Activated naive CD8-positive, alpha-beta T cell treated with anti-CD3 and anti-CD28 coated beads, Interleukin-2, amount 10 ng/mL, durations not matched to agents 7 days and 5 days (primary cell): ENCODE data around the gene RAD23A. TPM values are rescaled to one million over a fixed set of nuclear protein-coding genes. Genes with fewer than 3 reads are reported as not detected.

Experiments used
- ATAC-seq: fragments of 150-1000 bp; cut with Tn5 transposase; one replicate; pipeline ENCODE4 v1.10.0; 2021; ENCODE audit warnings: low read depth, moderate library complexity
- POLR2A ChIA-PET: fragments of 350-600 bp; sonication (Branson Sonifier 250); formaldehyde crosslinking; loops from one replicate; lab custom pipeline; 2021; ENCODE audit warnings: antibody characterized with exemption; lab: Charles Lee
- DNase-seq: peaks from one replicate; pipeline ENCODE4 v3.0.0; 2021
- H3K27ac Mint-ChIP-seq: one replicate; pipeline ENCODE4 v1.8.0; 2022; ENCODE audit warnings: mild to moderate bottlenecking, mixed read lengths
- H3K27me3 Mint-ChIP-seq: one replicate; pipeline ENCODE4 v1.8.0; 2022; ENCODE audit warnings: mild to moderate bottlenecking, moderate library complexity, mixed read lengths
- H3K36me3 Mint-ChIP-seq: one replicate; pipeline ENCODE4 v1.8.0; 2021; ENCODE audit warnings: mild to moderate bottlenecking, mixed read lengths
- H3K4me1 Mint-ChIP-seq: one replicate; pipeline ENCODE4 v1.8.0; 2021; ENCODE audit warnings: mixed read lengths
- H3K4me3 Mint-ChIP-seq: one replicate; pipeline ENCODE4 v1.8.0; 2022; ENCODE audit warnings: mild to moderate bottlenecking, moderate library complexity, mixed read lengths
- H3K9me3 Mint-ChIP-seq: one replicate; pipeline ENCODE4 v1.8.0; 2021; ENCODE audit warnings: mixed read lengths
- microRNA-seq: library from miRNA; unstranded; fragments of <30 nt; microRNA quantifications from one replicate; pipeline ENCODE4 v1.2.0, GENCODE V29; 2022
- total RNA-seq, 2 experiments: library from RNA; stranded (reverse); gene quantifications; one replicate each; pipeline ENCODE4 v1.2.3, GENCODE V29; 2021

The RAD23A gene
- total RNA-seq, 2 experiments from 2014 or later = 128 to 141 TPM

DNA sequence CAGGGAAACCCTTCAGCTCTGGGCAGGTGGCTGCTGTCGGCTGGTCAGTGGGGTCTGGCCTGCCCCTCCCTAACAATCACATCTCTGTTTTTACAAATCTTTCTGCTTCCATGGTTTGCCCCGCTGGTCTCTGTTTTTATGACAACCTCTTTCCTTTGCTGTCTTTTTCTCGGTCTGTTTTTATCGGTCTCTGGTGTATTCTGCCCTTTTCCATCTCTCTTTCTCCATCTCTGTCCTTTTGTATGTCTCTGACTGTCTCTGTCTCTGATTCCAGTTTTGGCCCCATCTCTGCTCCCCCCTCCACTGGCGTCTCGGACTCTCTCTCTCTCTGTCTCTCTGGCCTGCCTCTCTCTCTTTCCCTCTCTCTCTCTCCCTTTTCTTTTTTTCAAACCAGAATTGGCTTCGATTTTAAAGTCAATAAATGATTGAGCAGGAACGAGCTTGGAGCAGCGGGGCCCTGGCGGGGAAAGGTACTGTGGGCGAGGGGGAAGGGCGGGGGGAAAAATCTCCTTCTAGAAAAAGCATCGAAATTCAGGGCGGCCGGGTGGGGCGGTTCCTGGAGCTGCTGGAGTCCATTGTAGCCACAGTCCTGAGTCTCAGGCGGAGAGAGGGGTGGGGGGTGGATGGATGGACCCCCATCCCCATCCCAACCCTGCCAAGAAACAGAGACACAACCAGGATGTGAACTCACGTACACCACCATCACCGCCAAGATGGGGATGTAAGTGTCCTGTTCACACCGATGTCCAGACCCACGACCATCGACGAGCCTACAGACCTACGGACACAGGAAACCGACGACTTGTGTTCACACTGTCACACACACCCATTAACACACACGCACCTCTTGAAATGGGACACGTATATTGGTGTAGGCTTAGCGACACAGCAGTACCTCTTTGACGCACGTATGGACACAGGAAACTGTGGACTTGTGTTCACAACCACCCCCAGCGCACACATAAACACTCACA lies 52.6 kb downstream of the RAD23A start:
- Mint-ChIP-seq H3K27me3 (peaks cover 29% of the 10 kb centered on the region), H3K4me1 (peaks cover 5% of the 10 kb centered on the region), H3K4me3 (no peak overlapping the region), H3K9me3 (no peaks in the 10 kb centered on the region), H3K36me3 (no peaks in the 10 kb centered on the region), H3K27ac (no peak overlapping the region)
- POLR2A ChIA-PET = no interaction called here
- DNase-seq (no peak), ATAC-seq (no peak)

DNA sequence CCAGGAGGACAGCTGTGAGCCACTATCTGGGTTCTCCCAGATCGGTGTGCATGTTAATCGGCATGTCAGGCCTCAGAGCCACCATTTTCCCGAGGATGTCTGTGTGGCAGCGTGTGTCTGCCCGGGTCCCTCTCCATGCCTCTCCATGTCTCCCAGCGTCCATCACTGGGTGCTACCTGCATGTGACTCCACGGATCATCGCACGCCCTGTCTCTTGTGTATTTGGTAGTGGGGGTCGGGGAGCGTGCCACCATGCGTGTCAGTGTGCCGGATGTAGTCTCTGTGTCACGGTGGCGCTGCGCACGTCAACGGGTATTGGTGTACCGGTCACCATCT lies 55.5 kb downstream of the RAD23A start:
- POLR2A ChIA-PET = no interaction called here
- Mint-ChIP-seq H3K9me3 (no peaks in the 10 kb centered on the region), H3K36me3 (no peaks in the 10 kb centered on the region), H3K27ac (no peak overlapping the region), H3K27me3 (peaks cover 10% of the 10 kb centered on the region), H3K4me3 (no peak overlapping the region), H3K4me1 (no peaks in the 10 kb centered on the region)
- ATAC-seq = no peak
- DNase-seq = no peak

GRCh38 chr19:13001502-13002165 lies 56.0 kb downstream of the RAD23A start:
- DNase-seq = no peak
- no peak for ATAC-seq
- Mint-ChIP-seq H3K4me3 (no peak overlapping the region), H3K36me3 (no peaks in the 10 kb centered on the region), H3K27ac (no peak overlapping the region), H3K27me3 (peaks cover 10% of the 10 kb centered on the region), H3K9me3 (no peaks in the 10 kb centered on the region), H3K4me1 (no peaks in the 10 kb centered on the region)
- POLR2A ChIA-PET = no interaction called here

- Mint-ChIP-seq H3K4me3 (no peak overlapping the region), H3K36me3 (no peaks in the 10 kb centered on the region), H3K27ac (no peak overlapping the region), H3K9me3 (no peaks in the 10 kb centered on the region), H3K4me1 (no peaks in the 10 kb centered on the region), H3K27me3 (peaks cover 4% of the 10 kb centered on the region)
- POLR2A ChIA-PET = no interaction called here
- DNase-seq (no peak), ATAC-seq (no peak)
Observed at GRCh38 chr19:13002166-13002898, 56.7 kb downstream of the RAD23A start.

DNA sequence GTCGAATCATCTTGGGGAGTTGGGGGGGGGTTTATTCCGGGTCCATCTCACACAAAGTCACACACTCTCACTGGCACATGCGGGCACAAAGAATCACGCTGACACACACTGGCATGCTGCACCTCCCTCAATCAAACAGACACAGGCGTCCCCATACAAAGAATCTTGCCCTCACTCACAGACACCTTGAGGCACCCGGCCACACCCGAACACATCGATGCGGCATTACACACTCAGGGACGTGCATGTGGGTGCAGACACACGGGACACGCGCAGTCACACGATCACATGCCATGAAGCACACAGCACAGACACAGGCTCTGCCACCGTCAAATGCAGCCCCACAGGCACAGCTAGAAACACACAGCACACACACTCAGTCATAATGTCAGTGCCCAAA lies 57.4 kb downstream of the RAD23A start:
- Mint-ChIP-seq H3K9me3 (no peaks in the 10 kb centered on the region), H3K4me1 (no peaks in the 10 kb centered on the region), H3K36me3 (no peaks in the 10 kb centered on the region), H3K4me3 (no peak overlapping the region), H3K27ac (no peak overlapping the region), H3K27me3 (peaks cover 2% of the 10 kb centered on the region)
- DNase-seq (no peak), ATAC-seq (no peak)
- POLR2A ChIA-PET = no interaction called here

Small RNAs within 50 kb of the gene (microRNA-seq; reads per million reads assigned to microRNA genes)
- gene MIR5695 (not detected), gene MIR6515 (2.8 reads per million)

Other genes with a start within 250 kb of the RAD23A start
- gene FBXW9, start 249.2 kb upstream of the RAD23A start, total RNA-seq = 1 to 10 TPM; 4.9 to 5.3 TPM
- gene TNPO2, start 221.9 kb upstream of the RAD23A start, total RNA-seq = 10 to 100 TPM; 80.8 to 81.9 TPM
- 100 to 1,000 TPM; 213 to 214 TPM for gene TRIR, start 211.2 kb upstream of the RAD23A start, total RNA-seq
- gene GET3, start 208.4 kb upstream of the RAD23A start, total RNA-seq = 10 to 100 TPM; 46.4 to 47.2 TPM
- not detected for gene BEST2, start 194.1 kb upstream of the RAD23A start, total RNA-seq
- 10 to 100 TPM; 20.0 to 20.3 TPM for gene HOOK2, start 170.3 kb upstream of the RAD23A start, total RNA-seq
- gene JUNB, start 154.4 kb upstream of the RAD23A start, total RNA-seq = 10 to 100 TPM; 82.7 to 84.6 TPM
- 100 to 1,000 TPM; 170 to 181 TPM for gene PRDX2, start 144.1 kb upstream of the RAD23A start, total RNA-seq
- gene THSD8, start 143.8 kb upstream of the RAD23A start, total RNA-seq = 10 to 100 TPM in 1 of 2 experiments, 1 to 10 TPM in 1; 5.8 to 10.8 TPM
- gene RNASEH2A, start 139.3 kb upstream of the RAD23A start, total RNA-seq = 10 to 100 TPM; 46.2 to 47.8 TPM
- gene RTBDN, start 111.3 kb upstream of the RAD23A start, total RNA-seq = not detected
- 1 to 10 TPM; 1.8 to 2.6 TPM for gene MAST1, start 107.3 kb upstream of the RAD23A start, total RNA-seq
- 10 to 100 TPM; 29.0 to 30.4 TPM for gene DNASE2, start 64.4 kb upstream of the RAD23A start, total RNA-seq
- gene KLF1, start 58.7 kb upstream of the RAD23A start, total RNA-seq = under 1 TPM in 1 of 2 experiments, not detected in 1; 0.19 TPM
- 10 to 100 TPM; 39.7 to 43.4 TPM for gene GCDH, start 54.7 kb upstream of the RAD23A start, total RNA-seq
- gene SYCE2, start 26.6 kb upstream of the RAD23A start, total RNA-seq = 1 to 10 TPM; 3.6 to 4.4 TPM
- 10 to 100 TPM; 69.2 to 73.3 TPM for gene FARSA, start 12.2 kb upstream of the RAD23A start, total RNA-seq
- gene CALR, start 7.3 kb upstream of the RAD23A start, total RNA-seq = 100 to 1,000 TPM; 522 to 531 TPM
- 10 to 100 TPM; 18.4 to 19.4 TPM for gene GADD45GIP1, start 11.4 kb downstream of the RAD23A start, total RNA-seq
- not detected for gene DAND5, start 23.7 kb downstream of the RAD23A start, total RNA-seq
- 1 to 10 TPM; 1.5 to 2.5 TPM for gene NFIX, start 49.6 kb downstream of the RAD23A start, total RNA-seq
- gene LYL1, start 157.0 kb downstream of the RAD23A start, total RNA-seq = 1 to 10 TPM; 3.7 TPM
- gene TRMT1, start 170.9 kb downstream of the RAD23A start, total RNA-seq = 10 to 100 TPM; 54.3 to 55.8 TPM
- gene NACC1, start 172.4 kb downstream of the RAD23A start, total RNA-seq = 10 to 100 TPM; 56.3 to 57.2 TPM
- gene STX10, start 204.5 kb downstream of the RAD23A start, total RNA-seq = 10 to 100 TPM; 67.1 to 69.9 TPM
- 100 to 1,000 TPM; 167 to 178 TPM for gene IER2, start 204.5 kb downstream of the RAD23A start, total RNA-seq